Muscle layer of colon (tissue), 2 donors: Measurements from ENCODE around the gene ALK.

Experiments
- H3K27ac ChIP-seq: one replicate; pipeline ENCODE4 v1.7.0; 2013; ENCODE audit warnings: low read depth, mild to moderate bottlenecking, low read length, moderate library complexity
- H3K27me3 ChIP-seq, 2 donors: one replicate each; pipeline ENCODE4 v1.7.0; 2013; ENCODE audit warnings: low read length in 2 of 2, mild to moderate bottlenecking in 2 of 2; ENCODE audit not compliant: insufficient read depth in 2 of 2, control insufficient read depth in 1 of 2
- H3K36me3 ChIP-seq: one replicate; pipeline ENCODE4 v1.7.0; 2013; ENCODE audit warnings: mild to moderate bottlenecking, low read length; ENCODE audit not compliant: insufficient read depth
- H3K4me1 ChIP-seq: one replicate; pipeline ENCODE4 v1.7.0; 2013; ENCODE audit warnings: mild to moderate bottlenecking, low read length; ENCODE audit not compliant: insufficient read depth
- H3K4me3 ChIP-seq, 2 donors: one replicate each; pipeline ENCODE4 v1.7.0; 2013; ENCODE audit warnings: low read length in 2 of 2, low read depth in 1 of 2, mild to moderate bottlenecking in 1 of 2, moderate library complexity in 1 of 2
- H3K9ac ChIP-seq: one replicate; pipeline ENCODE4 v1.7.0; 2013; ENCODE audit warnings: low read length
- H3K9me3 ChIP-seq: one replicate; pipeline ENCODE4 v1.7.0; 2013; ENCODE audit warnings: mild to moderate bottlenecking, low read length
- donor health status: abdominal sarcoma.
- donor health status: Adenocarcinoma of cecum.

The ALK gene

DNA sequence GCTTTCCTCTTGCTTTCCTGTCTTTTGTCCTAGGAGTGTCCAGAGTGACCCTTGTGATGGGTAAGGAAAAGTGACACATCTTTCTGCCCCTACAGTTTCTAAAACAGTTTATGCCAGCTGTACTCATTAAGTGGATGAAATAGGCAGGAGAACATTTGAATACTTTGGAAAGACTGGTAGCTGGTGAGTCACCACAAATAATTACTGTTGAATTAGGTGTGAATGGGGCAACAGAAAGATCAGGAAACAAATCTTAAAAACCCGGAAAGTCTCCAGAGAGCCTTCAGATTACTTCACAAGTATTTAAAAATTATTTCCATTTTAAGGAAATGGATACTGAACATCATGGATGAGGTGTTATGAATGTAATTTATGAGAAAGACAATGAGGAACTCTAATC, 527.7 kb downstream of the ALK start:
- no peaks in the 10 kb centered on the region for H3K9me3 ChIP-seq
- no peak overlapping the region for H3K27ac ChIP-seq
- H3K4me1 ChIP-seq, result no peaks in the 10 kb centered on the region
- H3K4me3 ChIP-seq, result no peak overlapping the region
- no peaks in the 10 kb centered on the region for H3K36me3 ChIP-seq
- H3K9ac ChIP-seq, result no peak overlapping the region
- no peaks in the 10 kb centered on the region for H3K27me3 ChIP-seq

DNA sequence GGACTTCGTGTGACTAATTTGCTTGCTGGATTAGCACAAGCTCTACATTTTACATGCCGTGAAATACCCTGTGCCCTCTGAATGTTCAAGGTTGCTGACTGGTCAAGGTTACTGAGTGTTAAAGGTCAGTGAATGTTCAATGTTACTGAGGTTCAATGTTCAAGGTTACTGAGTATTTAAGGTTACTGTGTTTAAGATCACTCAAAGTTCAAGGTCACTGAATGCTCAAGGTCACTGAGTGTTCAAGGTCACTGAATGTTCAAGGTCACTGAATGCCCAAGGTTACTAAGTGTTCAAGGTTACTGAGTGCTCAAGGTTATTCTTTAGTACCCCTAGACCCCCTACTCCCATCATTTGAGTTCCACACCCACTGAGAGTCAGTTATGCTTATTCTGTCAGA, 528.6 kb downstream of the ALK start:
- no peaks in the 10 kb centered on the region for H3K9me3 ChIP-seq
- no peak overlapping the region for H3K9ac ChIP-seq
- H3K27ac ChIP-seq, result no peak overlapping the region
- no peaks in the 10 kb centered on the region for H3K36me3 ChIP-seq
- no peaks in the 10 kb centered on the region for H3K27me3 ChIP-seq
- H3K4me3 ChIP-seq, result no peak overlapping the region
- H3K4me1 ChIP-seq, result no peaks in the 10 kb centered on the region

DNA sequence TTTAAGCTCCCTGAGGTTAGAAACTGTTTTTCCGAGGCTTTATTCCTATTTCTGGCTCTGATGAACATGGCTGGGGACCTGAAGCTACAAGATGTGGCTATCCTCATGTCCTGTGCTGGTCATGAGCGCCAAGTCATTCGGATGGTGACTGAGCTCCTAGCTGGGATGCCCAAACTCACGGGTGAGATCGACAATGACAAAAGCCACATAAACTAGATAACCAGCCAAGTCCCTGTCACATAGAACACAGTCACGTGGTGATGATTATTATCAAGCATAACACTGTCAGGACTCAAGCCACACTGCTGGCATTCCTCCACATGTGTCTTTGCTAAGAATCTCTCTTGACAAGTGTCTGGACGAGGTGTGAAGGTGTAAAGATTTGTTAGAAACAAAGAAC, 531.2 kb downstream of the ALK start:
- Histone ChIP-seq H3K27me3 (no peaks in the 10 kb centered on the region), H3K4me1 (no peaks in the 10 kb centered on the region), H3K4me3 (no peak overlapping the region), H3K27ac (no peak overlapping the region), H3K9ac (no peak overlapping the region), H3K9me3 (no peaks in the 10 kb centered on the region), H3K36me3 (no peaks in the 10 kb centered on the region)

DNA sequence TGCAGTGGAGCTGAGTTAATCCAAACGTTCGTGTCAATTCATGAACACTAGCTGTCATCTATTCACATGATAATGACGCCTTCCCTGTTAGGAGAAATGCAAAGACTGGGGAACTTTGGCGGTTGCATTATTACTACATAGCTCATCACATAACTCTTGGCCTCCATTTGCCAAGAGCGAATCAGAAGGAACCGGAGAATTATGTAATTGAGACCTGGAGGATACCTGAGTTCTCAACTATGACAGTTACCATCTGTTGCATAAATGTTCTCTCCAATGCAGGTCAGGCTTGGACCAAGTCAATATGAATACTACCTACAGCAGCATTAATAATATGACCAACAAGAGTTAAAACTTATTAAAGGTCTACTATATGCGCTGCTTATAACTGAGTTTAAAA, 531.7 kb downstream of the ALK start:
- no peak overlapping the region for H3K9ac ChIP-seq
- no peaks in the 10 kb centered on the region for H3K36me3 ChIP-seq
- no peak overlapping the region for H3K27ac ChIP-seq

DNA sequence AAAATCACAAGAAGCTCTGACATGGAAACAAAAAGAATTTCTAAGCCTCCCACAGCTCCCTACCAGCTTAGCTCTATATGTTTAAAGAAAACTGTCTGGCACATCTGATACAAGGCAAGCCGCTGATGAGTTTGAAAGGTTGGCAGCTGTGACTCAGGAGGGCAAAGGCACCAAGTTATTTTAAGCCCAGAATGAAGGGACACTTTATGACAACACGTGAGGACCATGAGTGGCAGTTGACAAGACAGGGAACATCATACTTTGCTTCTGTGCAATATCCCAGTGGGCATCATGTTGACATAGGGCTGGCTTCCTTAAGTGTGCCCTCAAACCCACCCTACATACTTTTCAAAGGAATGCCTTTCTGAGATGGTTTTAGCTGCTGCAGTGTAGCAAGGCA, 533.3 kb downstream of the ALK start:
- H3K9ac ChIP-seq, result no peak overlapping the region
- no peaks in the 10 kb centered on the region for H3K4me1 ChIP-seq

More for the DNA sequence above, 531.7 kb downstream of the ALK start:
- H3K9me3 ChIP-seq, result no peaks in the 10 kb centered on the region
- no peak overlapping the region for H3K4me3 ChIP-seq
- H3K4me1 ChIP-seq, result no peaks in the 10 kb centered on the region
- no peaks in the 10 kb centered on the region for H3K27me3 ChIP-seq

DNA sequence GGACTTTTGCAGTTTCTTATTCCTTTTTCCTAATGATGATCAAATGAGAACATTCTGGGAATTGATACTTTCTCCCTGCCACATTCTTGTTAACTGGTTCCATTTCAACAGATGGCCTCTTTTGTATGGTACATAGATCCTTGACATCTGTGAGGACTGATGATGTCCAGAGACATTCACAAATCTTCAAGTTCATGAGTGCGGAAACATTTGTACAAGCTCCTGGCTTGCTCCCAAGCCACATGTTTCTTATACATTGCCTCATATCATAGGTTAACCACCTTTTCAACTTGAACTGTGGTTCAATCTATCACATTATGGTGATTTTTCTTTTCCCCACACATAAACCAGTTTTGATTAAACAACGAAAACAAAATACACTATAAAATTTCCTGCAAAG, 538.9 kb downstream of the ALK start:
- no peak overlapping the region for H3K9ac ChIP-seq
- H3K27me3 ChIP-seq, result no peaks in the 10 kb centered on the region
- H3K27ac ChIP-seq, result no peak overlapping the region
- no peak overlapping the region for H3K4me3 ChIP-seq
- H3K4me1 ChIP-seq, result no peaks in the 10 kb centered on the region
- H3K9me3 ChIP-seq, result no peaks in the 10 kb centered on the region
- H3K36me3 ChIP-seq, result no peaks in the 10 kb centered on the region

More for the DNA sequence above, 533.3 kb downstream of the ALK start:
- no peak overlapping the region for H3K27ac ChIP-seq
- no peaks in the 10 kb centered on the region for H3K9me3 ChIP-seq
- H3K27me3 ChIP-seq, result no peaks in the 10 kb centered on the region
- no peak overlapping the region for H3K4me3 ChIP-seq
- no peaks in the 10 kb centered on the region for H3K36me3 ChIP-seq

DNA sequence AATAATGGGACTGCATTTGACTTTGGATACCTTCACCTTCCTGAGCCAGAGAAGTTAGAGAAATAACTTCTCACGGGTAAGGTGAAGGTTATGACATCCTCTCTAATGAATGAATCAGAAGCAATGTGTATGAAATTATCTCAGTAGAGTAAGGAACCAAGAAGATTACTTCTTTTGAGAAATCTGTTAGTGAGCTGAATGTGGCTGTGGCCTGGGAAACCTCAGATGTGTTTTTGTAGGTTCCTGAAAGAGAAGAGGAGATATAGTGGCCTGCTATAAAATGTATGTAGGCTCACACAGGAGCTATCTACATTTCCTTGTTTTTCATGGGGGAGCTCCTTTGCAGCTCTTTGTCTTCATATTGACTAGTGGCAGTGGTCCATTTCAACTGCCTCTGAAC, 543.6 kb downstream of the ALK start:
- Histone ChIP-seq H3K27ac (no peak overlapping the region), H3K4me3 (no peak overlapping the region)

DNA sequence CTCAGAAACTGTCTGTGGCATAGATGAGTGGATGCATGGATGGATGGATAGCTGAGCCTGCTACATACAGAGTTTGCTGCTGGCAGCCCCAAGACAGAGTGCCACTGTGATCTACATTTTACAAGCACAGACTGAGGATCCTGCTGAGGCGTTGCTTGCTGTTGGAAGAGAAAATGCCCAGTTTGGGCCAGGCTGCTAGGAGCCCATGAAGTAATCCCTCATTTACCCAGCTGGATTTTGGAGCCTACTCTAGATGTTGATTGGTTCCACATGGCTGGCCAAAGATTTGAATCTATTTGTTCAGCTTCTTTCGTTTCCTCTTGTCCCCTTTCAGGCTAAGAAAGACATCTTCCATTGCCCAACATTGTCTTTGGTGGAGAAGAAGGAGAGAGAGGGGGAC, 544.8 kb downstream of the ALK start:
- no peak overlapping the region for H3K4me3 ChIP-seq
- no peaks in the 10 kb centered on the region for H3K27me3 ChIP-seq
- no peak overlapping the region for H3K9ac ChIP-seq
- no peaks in the 10 kb centered on the region for H3K9me3 ChIP-seq
- H3K36me3 ChIP-seq, result no peaks in the 10 kb centered on the region
- no peak overlapping the region for H3K27ac ChIP-seq
- H3K4me1 ChIP-seq, result no peaks in the 10 kb centered on the region

More for the DNA sequence above, 543.6 kb downstream of the ALK start:
- Histone ChIP-seq H3K27me3 (no peaks in the 10 kb centered on the region), H3K9me3 (no peaks in the 10 kb centered on the region), H3K36me3 (no peaks in the 10 kb centered on the region), H3K9ac (no peak overlapping the region), H3K4me1 (no peaks in the 10 kb centered on the region)

DNA sequence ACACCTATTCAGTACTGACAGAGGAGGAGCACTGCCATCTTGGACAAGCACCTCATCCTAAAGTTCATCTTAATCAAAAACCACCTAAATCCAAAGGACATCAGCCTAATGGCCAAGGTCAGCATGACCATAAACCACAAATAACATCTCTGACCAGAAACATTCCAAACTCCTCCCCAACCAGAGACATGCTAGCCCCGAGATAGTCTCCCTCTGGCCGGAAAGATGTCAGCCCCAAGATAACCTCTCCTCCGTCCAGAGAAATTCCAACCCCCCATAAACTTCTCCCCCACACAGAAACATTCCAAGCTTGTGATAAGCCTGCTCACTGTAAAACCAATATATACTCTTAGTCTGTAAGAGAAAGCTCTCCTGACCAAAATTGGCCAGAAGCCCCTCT, 545.5 kb downstream of the ALK start:
- no peak overlapping the region for H3K27ac ChIP-seq
- H3K4me1 ChIP-seq, result no peaks in the 10 kb centered on the region
- no peaks in the 10 kb centered on the region for H3K36me3 ChIP-seq
- no peak overlapping the region for H3K4me3 ChIP-seq
- H3K9me3 ChIP-seq, result no peaks in the 10 kb centered on the region
- H3K9ac ChIP-seq, result no peak overlapping the region
- H3K27me3 ChIP-seq, result no peaks in the 10 kb centered on the region

DNA sequence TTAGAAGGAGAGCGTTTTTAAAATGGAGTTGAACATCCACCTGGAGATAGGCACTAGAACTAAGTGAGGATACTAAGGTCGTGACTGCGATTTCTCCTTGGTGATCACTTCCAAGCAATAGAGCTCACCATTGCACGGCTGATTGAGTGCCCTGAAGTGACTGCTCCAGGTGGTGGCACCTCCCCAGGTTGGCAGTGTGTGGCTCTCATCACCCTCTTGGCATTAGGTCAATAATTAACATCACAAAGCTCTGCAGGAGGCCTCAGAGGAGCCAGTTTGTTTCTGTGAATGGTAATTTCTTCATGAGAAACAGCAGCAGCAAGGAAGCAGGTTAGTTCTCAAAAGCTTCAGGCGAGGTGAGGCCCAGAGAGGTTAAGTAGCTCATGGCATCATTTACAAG, 546.6 kb downstream of the ALK start:
- Histone ChIP-seq H3K36me3 (no peaks in the 10 kb centered on the region), H3K9ac (no peak overlapping the region), H3K4me3 (no peak overlapping the region), H3K27ac (no peak overlapping the region), H3K9me3 (no peaks in the 10 kb centered on the region), H3K27me3 (no peaks in the 10 kb centered on the region), H3K4me1 (no peaks in the 10 kb centered on the region)

DNA sequence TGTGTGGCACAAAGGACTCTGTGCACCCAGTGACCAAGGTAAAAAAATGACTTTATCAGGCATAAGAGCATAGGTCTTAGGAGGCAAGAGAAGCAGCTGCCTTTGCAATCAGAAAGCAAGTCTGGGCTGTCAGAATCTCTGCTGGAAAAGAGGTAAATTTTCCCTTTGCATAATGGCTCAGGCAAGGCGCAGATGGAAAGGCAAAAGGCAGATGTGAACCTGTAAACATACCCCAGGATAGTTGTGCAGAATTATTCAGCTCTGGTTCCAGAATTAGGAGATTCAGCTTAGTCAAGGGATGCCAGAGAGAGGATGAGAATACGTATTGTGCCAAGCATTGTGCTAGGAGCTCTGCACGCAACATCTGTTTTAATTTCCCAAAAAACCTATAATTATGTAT, 547.5 kb downstream of the ALK start:
- H3K27ac ChIP-seq, result no peak overlapping the region
- H3K9ac ChIP-seq, result no peak overlapping the region
- H3K36me3 ChIP-seq, result no peaks in the 10 kb centered on the region
- no peaks in the 10 kb centered on the region for H3K4me1 ChIP-seq
- no peak overlapping the region for H3K4me3 ChIP-seq
- no peaks in the 10 kb centered on the region for H3K9me3 ChIP-seq
- H3K27me3 ChIP-seq, result no peaks in the 10 kb centered on the region

DNA sequence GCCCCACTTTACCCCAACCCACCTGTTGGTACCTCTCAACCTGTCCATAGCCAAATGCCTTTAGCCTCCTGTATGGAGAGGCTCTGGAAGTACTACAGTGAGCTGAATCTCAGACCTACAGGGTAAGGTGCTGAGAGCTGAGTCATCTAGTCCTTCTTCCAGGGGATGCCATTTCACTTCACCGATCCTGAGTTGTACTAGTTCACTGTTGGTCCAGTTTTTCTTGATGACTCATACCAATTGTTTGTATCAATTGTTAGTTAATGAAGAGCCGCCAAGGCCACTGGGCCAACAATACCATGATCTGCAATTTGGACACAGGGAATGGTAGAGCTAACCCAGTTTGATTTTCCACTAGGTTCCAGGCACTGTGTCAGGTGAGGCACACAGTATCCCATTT, 549.2 kb downstream of the ALK start:
- H3K9ac ChIP-seq, result no peak overlapping the region
- no peak overlapping the region for H3K4me3 ChIP-seq
- H3K4me1 ChIP-seq, result no peaks in the 10 kb centered on the region
- no peaks in the 10 kb centered on the region for H3K9me3 ChIP-seq
- H3K27me3 ChIP-seq, result no peaks in the 10 kb centered on the region
- H3K36me3 ChIP-seq, result no peaks in the 10 kb centered on the region
- H3K27ac ChIP-seq, result no peak overlapping the region
